IPS-20b (cell line): ENCODE data around the gene FOXO4.
A peak's percentile ranks its signal among the peaks of the same experiment; 100 is the strongest.

Experiments used
- H3K27ac ChIP-seq: one replicate; pipeline ENCODE4 v1.5.1; 2013; ENCODE audit warnings: low read length
- H3K27me3 ChIP-seq: 2 replicates; pipeline ENCODE4 v1.6.1; 2013; ENCODE audit warnings: mild to moderate bottlenecking, low read length, inconsistent platforms; ENCODE audit not compliant: insufficient read depth
- H3K36me3 ChIP-seq: 2 replicates; pipeline ENCODE4 v1.6.1; 2013; ENCODE audit warnings: low read depth, mild to moderate bottlenecking, inconsistent platforms, low read length, moderate library complexity; ENCODE audit not compliant: insufficient read depth
- H3K4me1 ChIP-seq: 2 replicates; pipeline ENCODE4 v1.6.1; 2013; ENCODE audit warnings: mild to moderate bottlenecking, control low read depth, inconsistent platforms, low read length, moderate library complexity; ENCODE audit not compliant: insufficient read depth
- H3K4me3 ChIP-seq: 2 replicates; pipeline ENCODE4 v1.5.1; 2013; ENCODE audit warnings: mild to moderate bottlenecking, low read length, inconsistent platforms
- H3K9ac ChIP-seq: 2 replicates; pipeline ENCODE4 v1.6.1; 2013; ENCODE audit warnings: low read depth, mild to moderate bottlenecking, inconsistent platforms, low read length, moderate library complexity
- H3K9me3 ChIP-seq: 2 replicates; pipeline ENCODE4 v1.6.1; 2013; ENCODE audit warnings: mild to moderate bottlenecking, low read depth, low read length, inconsistent platforms; ENCODE audit not compliant: insufficient read depth

FOXO4 gene

GRCh38 chrX:71117358-71117757, 21.7 kb downstream of the FOXO4 start:
- H3K4me3 ChIP-seq, result peak overlapping the region; percentile 77; the same call in 1 of the 2 replicates
- H3K36me3 ChIP-seq, result peaks cover 28% of the 10 kb centered on the region
- no peaks in the 10 kb centered on the region for H3K9me3 ChIP-seq
- H3K9ac ChIP-seq, result no peak overlapping the region
- H3K27ac ChIP-seq, result no peak overlapping the region
- no peaks in the 10 kb centered on the region; the same call in 1 of the 2 replicates for H3K4me1 ChIP-seq
- H3K27me3 ChIP-seq, result peaks cover 38% of the 10 kb centered on the region; the same call in 1 of the 2 replicates

- Histone ChIP-seq H3K9me3 (no peaks in the 10 kb centered on the region), H3K4me3 (peak within 1 kb of the TSS; percentile 77), H3K4me1 (no peaks in the 10 kb centered on the region; the same call in 1 of the 2 replicates), H3K9ac (peak within 1 kb of the TSS; percentile 73; the same call in 1 of the 2 replicates), H3K27me3 (peaks cover 30% of the 10 kb centered on the region; the same call in 1 of the 2 replicates), H3K36me3 (peaks cover 37% of the 10 kb centered on the region), H3K27ac (no peak within 1 kb of the TSS)
Measured at GRCh38 chrX:71118032-71118984, 22.7 kb downstream of the FOXO4 start, which contains the start of gene MED12. TSS of gene MED12 (plus strand) at chrX:71118596. CDS start at chrX:71118755, 159 bp downstream.

- H3K4me3 ChIP-seq, result peak overlapping the region; percentile 77
- peaks cover 45% of the 10 kb centered on the region for H3K36me3 ChIP-seq
- H3K9me3 ChIP-seq, result no peaks in the 10 kb centered on the region
- H3K9ac ChIP-seq, result peak overlapping the region; percentile 73; the same call in 1 of the 2 replicates
- H3K27ac ChIP-seq, result no peak overlapping the region
- H3K4me1 ChIP-seq, result no peaks in the 10 kb centered on the region; the same call in 1 of the 2 replicates
- peaks cover 24% of the 10 kb centered on the region; the same call in 1 of the 2 replicates for H3K27me3 ChIP-seq
Measured at GRCh38 chrX:71118985-71119535, 23.4 kb downstream of the FOXO4 start.

- H3K27me3 ChIP-seq, result no peaks in the 10 kb centered on the region
- H3K4me1 ChIP-seq, result no peaks in the 10 kb centered on the region
- no peaks in the 10 kb centered on the region for H3K9me3 ChIP-seq
- peaks cover 90% of the 10 kb centered on the region for H3K36me3 ChIP-seq
- no peak overlapping the region for H3K27ac ChIP-seq
- no peak overlapping the region for H3K4me3 ChIP-seq
- H3K9ac ChIP-seq, result no peak overlapping the region
Measured at GRCh38 chrX:71128166-71128833, 32.6 kb downstream of the FOXO4 start.

GRCh38 chrX:71128915-71129765, 33.5 kb downstream of the FOXO4 start:
- Histone ChIP-seq H3K4me1 (no peaks in the 10 kb centered on the region), H3K36me3 (peaks cover 86% of the 10 kb centered on the region), H3K27ac (no peak overlapping the region)

GRCh38 chrX:71131510-71131909, 35.9 kb downstream of the FOXO4 start:
- H3K4me1 ChIP-seq, result no peaks in the 10 kb centered on the region
- no peaks in the 10 kb centered on the region for H3K9me3 ChIP-seq
- H3K27me3 ChIP-seq, result no peaks in the 10 kb centered on the region
- peaks cover 86% of the 10 kb centered on the region for H3K36me3 ChIP-seq
- no peak overlapping the region for H3K9ac ChIP-seq
- H3K4me3 ChIP-seq, result no peak overlapping the region
- no peak overlapping the region for H3K27ac ChIP-seq

More at GRCh38 chrX:71128915-71129765, 33.5 kb downstream of the FOXO4 start:
- H3K9ac ChIP-seq, result no peak overlapping the region
- H3K4me3 ChIP-seq, result no peak overlapping the region
- H3K27me3 ChIP-seq, result no peaks in the 10 kb centered on the region
- no peaks in the 10 kb centered on the region for H3K9me3 ChIP-seq

- H3K27ac ChIP-seq, result no peak overlapping the region
- H3K36me3 ChIP-seq, result peaks cover 31% of the 10 kb centered on the region; the same call in 1 of the 2 replicates
- no peaks in the 10 kb centered on the region; the same call in 1 of the 2 replicates for H3K4me1 ChIP-seq
- no peaks in the 10 kb centered on the region for H3K9me3 ChIP-seq
- H3K27me3 ChIP-seq, result no peaks in the 10 kb centered on the region
- H3K4me3 ChIP-seq, result no peak overlapping the region
- H3K9ac ChIP-seq, result no peak overlapping the region
Measured at GRCh38 chrX:71140440-71140839, 44.8 kb downstream of the FOXO4 start.

- Histone ChIP-seq H3K9me3 (no peaks in the 10 kb centered on the region), H3K27ac (no peak overlapping the region), H3K36me3 (peaks cover 9% of the 10 kb centered on the region; the same call in 1 of the 2 replicates)
Measured at GRCh38 chrX:71143508-71143907, 47.9 kb downstream of the FOXO4 start.

GRCh38 chrX:71144651-71145050, 49.0 kb downstream of the FOXO4 start, which contains the start of gene NLGN3:
TSS of gene NLGN3 (plus strand) at chrX:71144841. CDS start at chrX:71147750, 2,909 bp downstream.
- no peaks in the 10 kb centered on the region for H3K27me3 ChIP-seq
- H3K4me1 ChIP-seq, result peaks cover 6% of the 10 kb centered on the region
- peak within 1 kb of the TSS; percentile 77 for H3K4me3 ChIP-seq
- no peaks in the 10 kb centered on the region for H3K36me3 ChIP-seq
- no peaks in the 10 kb centered on the region for H3K9me3 ChIP-seq
- no peak within 1 kb of the TSS for H3K27ac ChIP-seq
- H3K9ac ChIP-seq, result peak within 1 kb of the TSS; percentile 65; the same call in 1 of the 2 replicates

More at GRCh38 chrX:71143508-71143907, 47.9 kb downstream of the FOXO4 start:
- H3K4me3 ChIP-seq, result no peak overlapping the region
- H3K9ac ChIP-seq, result no peak overlapping the region
- H3K27me3 ChIP-seq, result no peaks in the 10 kb centered on the region
- H3K4me1 ChIP-seq, result peaks cover 6% of the 10 kb centered on the region

- Histone ChIP-seq H3K36me3 (no peaks in the 10 kb centered on the region), H3K27ac (no peak overlapping the region), H3K27me3 (no peaks in the 10 kb centered on the region), H3K4me3 (no peak overlapping the region), H3K9ac (no peak overlapping the region), H3K9me3 (no peaks in the 10 kb centered on the region), H3K4me1 (peaks cover 6% of the 10 kb centered on the region)
Measured at GRCh38 chrX:71147496-71148277, 52.0 kb downstream of the FOXO4 start.
